Measurements from ENCODE around the gene PDSS2. TPM values are rescaled to one million over a fixed set of nuclear protein-coding genes. Genes with fewer than 3 reads are reported as not detected.

The PDSS2 gene
- total and polyA plus RNA-seq, 2 of the 8 experiments (the other 6 are each of a cell fraction or from before 2014, with no cell fraction given): 10.7 to 16.1 TPM

- CTCF ChIA-PET (ENCODE audit: partially characterized antibody): interaction anchor here (1.1 kb wide), 1 partner anchor 330 kb away, joined by 3 read pairs; no protein-coding TSS in a partner anchor
- Histone ChIP-seq H3K56ac (replicated peaks; ENCODE audit: insufficient read length, low read depth, low read length) (no peak overlapping the region), H2BK20ac (ENCODE audit: low read length) (no peak overlapping the region), H3K23ac (ENCODE audit: insufficient read length) (no peak overlapping the region), H3K4me3 (ENCODE audit: extremely low read depth in 1 of 4, insufficient read depth in 2 of 4, low read depth in 3 of 4, low read length in 4 of 4) (no peak overlapping the region), H2BK15ac (ENCODE audit: low read length) (no peak overlapping the region), H3K9ac (replicated peaks in 1 of 4; ENCODE audit: extremely low read depth in 1 of 4, low read depth in 3 of 4, low read length in 3 of 4) (no peak overlapping the region), H3K9me3 (ENCODE audit: insufficient read depth in 2 of 2, low read depth in 1 of 2, low read length in 1 of 2) (no peaks in the 10 kb centered on the region), H3K27me3 (replicated peaks in 1 of 4; ENCODE audit: control insufficient read depth in 3 of 4, extremely low read depth in 1 of 4, insufficient read depth in 3 of 4, low read length in 3 of 4) (no peaks in the 10 kb centered on the region), H3K18ac (ENCODE audit: extremely low read depth, low read length) (no peak overlapping the region), H3K4me2 (ENCODE audit: insufficient read depth in 1 of 2, low read depth in 2 of 2, low read length in 2 of 2) (no peak overlapping the region), H3K4me1 (replicated peaks in 1 of 4; ENCODE audit: control insufficient read depth in 3 of 4, insufficient read depth in 4 of 4, low read length in 3 of 4) (0 out of 7 replicates have a peak, but pooled peaks cover 0 to 2% (median 0%) of the 10 kb centered on the region in 4 experiments), H3K23me2 (ENCODE audit: low read depth, low read length) (no peaks in the 10 kb centered on the region), H4K5ac (ENCODE audit: insufficient read length, low read depth, low read length) (no peak overlapping the region), H2AFZ (ENCODE audit: low read length) (no peak overlapping the region), H2BK5ac (ENCODE audit: low read depth, low read length) (no peak overlapping the region), H4K91ac (replicated peaks; ENCODE audit: insufficient read length, low read length) (no peak overlapping the region), H3K79me1 (ENCODE audit: low read depth, low read length) (no peaks in the 10 kb centered on the region), H3K4ac (replicated peaks; ENCODE audit: insufficient read length, low read depth, low read length) (no peak overlapping the region), H3K27ac (ENCODE audit: low read depth, low read length) (no peak overlapping the region), H3K14ac (ENCODE audit: insufficient read length) (no peak overlapping the region), H3K79me2 (ENCODE audit: control insufficient read depth in 1 of 2, insufficient read depth in 2 of 2, low read length in 2 of 2) (no peaks in the 10 kb centered on the region), H3K36me3 (ENCODE audit: control insufficient read depth in 2 of 4, insufficient read depth in 4 of 4, low read length in 3 of 4) (no peaks in the 10 kb centered on the region), H2BK12ac (ENCODE audit: low read depth, low read length) (no peak overlapping the region), H2BK120ac (replicated peaks; ENCODE audit: low read depth, low read length) (no peak overlapping the region), H4K8ac (ENCODE audit: extremely low read depth, insufficient read depth, low read length) (no peak overlapping the region), H4K20me1 (replicated peaks in 1 of 2; ENCODE audit: control insufficient read depth in 1 of 2, insufficient read depth in 2 of 2, low read length in 2 of 2) (no peaks in the 10 kb centered on the region), H2AK5ac (ENCODE audit: low read depth, low read length) (no peak overlapping the region)
- TF ChIP-seq GABPA (IDR thresholded peaks at IDR 0.05; ENCODE audit: borderline replicate concordance, insufficient read depth, low read length) (no peak), POLR2A (IDR thresholded peaks at IDR 0.05; ENCODE audit: control extremely low read depth in 1 of 2, low read depth in 2 of 2, low read length in 2 of 2) (no peak), TAF1 (IDR thresholded peaks at IDR 0.05; ENCODE audit: low read depth, low read length) (no peak), SRF (IDR thresholded peaks at IDR 0.05; ENCODE audit: low read depth, low read length) (no peak), SIRT6 (IDR thresholded peaks at IDR 0.05; ENCODE audit: low read length) (no peak), E2F6 (IDR thresholded peaks at IDR 0.05) (no peak), SAP30 (IDR thresholded peaks at IDR 0.05; ENCODE audit: insufficient read depth, insufficient replicate concordance, low read length) (no peak), BACH1 (IDR thresholded peaks at IDR 0.05; ENCODE audit: low read length) (no peak), NANOG (IDR thresholded peaks at IDR 0.05; ENCODE audit: insufficient read depth, low read depth, low read length, poor library complexity, severe bottlenecking) (no peak), KDM5A (IDR thresholded peaks at IDR 0.05; ENCODE audit: low read length) (no peak), SIN3A (conservative IDR thresholded peaks at IDR 0.05 in 1 of 2, IDR thresholded peaks at IDR 0.05 in 1 of 2; ENCODE audit: low read depth in 1 of 2, low read length in 2 of 2) (no peak), RBBP5 (IDR thresholded peaks at IDR 0.05; ENCODE audit: borderline replicate concordance, low read depth, low read length) (no peak), CHD2 (IDR thresholded peaks at IDR 0.05; ENCODE audit: low read length) (no peak)
- TF ChIP-seq, protein P1, sequence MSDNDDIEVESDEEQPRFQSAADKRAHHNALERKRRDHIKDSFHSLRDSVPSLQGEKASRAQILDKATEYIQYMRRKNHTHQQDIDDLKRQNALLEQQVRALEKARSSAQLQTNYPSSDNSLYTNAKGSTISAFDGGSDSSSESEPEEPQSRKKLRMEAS (IDR thresholded peaks at IDR 0.05): no peak
- POLR2A ChIA-PET (ENCODE audit: partially characterized antibody): interaction anchor here (0.6 kb wide), 1 partner anchor 128 kb away, joined by 4 read pairs; no protein-coding TSS in a partner anchor
- FAIRE-seq: no peak
- DNase-seq (ENCODE audit: low read depth in 1 of 2, low spot score in 2 of 2): no peak
- 88% methylated on average over 2 of the region's 2 CpGs; no CpG with 5 or more reads in 1 of the 2 experiments for WGBS, 2 experiments (ENCODE audit: extremely low coverage in 1 of 2, insufficient coverage in 1 of 2, insufficient read length in 1 of 2, insufficient replicate concordance in 2 of 2, low coverage in 1 of 2, low lambda C conversion rate in 2 of 2, missing lambda C conversion rate in 1 of 2)
These were observed 115.0 kb downstream of the PDSS2 start for GRCh38 chr6:107344383-107344782.
